Measurements from ENCODE around the gene TMX4.

DNA sequence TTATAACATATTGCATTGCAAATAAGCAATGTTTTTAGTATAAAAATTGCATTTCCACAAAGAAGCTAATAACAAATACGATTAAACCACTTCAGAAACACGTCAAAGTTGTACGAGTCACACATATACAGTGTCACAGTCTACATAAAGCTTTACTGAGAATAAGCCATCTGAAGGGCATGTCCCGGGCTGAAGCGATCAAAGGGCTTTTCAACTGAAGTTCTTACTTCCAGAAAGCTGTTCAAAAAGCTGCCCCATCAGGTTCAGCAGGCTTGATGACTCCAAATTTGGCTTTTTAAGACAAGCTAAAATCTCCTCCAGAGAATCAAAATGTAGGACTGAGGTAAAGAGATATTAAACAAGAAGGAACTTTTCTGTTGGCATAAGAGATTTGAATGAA is 41.9 kb downstream of the TMX4 start:
- TF ChIP-seq, protein P1, sequence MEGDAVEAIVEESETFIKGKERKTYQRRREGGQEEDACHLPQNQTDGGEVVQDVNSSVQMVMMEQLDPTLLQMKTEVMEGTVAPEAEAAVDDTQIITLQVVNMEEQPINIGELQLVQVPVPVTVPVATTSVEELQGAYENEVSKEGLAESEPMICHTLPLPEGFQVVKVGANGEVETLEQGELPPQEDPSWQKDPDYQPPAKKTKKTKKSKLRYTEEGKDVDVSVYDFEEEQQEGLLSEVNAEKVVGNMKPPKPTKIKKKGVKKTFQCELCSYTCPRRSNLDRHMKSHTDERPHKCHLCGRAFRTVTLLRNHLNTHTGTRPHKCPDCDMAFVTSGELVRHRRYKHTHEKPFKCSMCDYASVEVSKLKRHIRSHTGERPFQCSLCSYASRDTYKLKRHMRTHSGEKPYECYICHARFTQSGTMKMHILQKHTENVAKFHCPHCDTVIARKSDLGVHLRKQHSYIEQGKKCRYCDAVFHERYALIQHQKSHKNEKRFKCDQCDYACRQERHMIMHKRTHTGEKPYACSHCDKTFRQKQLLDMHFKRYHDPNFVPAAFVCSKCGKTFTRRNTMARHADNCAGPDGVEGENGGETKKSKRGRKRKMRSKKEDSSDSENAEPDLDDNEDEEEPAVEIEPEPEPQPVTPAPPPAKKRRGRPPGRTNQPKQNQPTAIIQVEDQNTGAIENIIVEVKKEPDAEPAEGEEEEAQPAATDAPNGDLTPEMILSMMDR (IDR thresholded peaks at IDR 0.05), result no peak
- no peak for TF ChIP-seq POLR2A (IDR thresholded peaks at IDR 0.05)

Measured in body of pancreas (tissue), 4 donors.